ENCODE data around the gene ASPG.

The ASPG gene

GRCh38 chr14:104135121-104135903 is 49.8 kb downstream of the ASPG start:
- no peak for DNase-seq (ENCODE audit: low read depth in 1 of 2, low spot score in 1 of 2)
- peaks cover 52% of the 10 kb centered on the region for H3K27me3 ChIP-seq (ENCODE audit: insufficient read depth, poor library complexity, severe bottlenecking)
- no peak overlapping the region for H3K4me3 ChIP-seq (replicated peaks; ENCODE audit: insufficient read depth, low read length)

GRCh38 chr14:104135904-104136471 is 50.5 kb downstream of the ASPG start:
- H3K27me3 ChIP-seq (ENCODE audit: insufficient read depth, poor library complexity, severe bottlenecking): peaks cover 52% of the 10 kb centered on the region
- no peak for DNase-seq (ENCODE audit: low read depth in 1 of 2, low spot score in 1 of 2)
- no peak overlapping the region for H3K4me3 ChIP-seq (replicated peaks; ENCODE audit: insufficient read depth, low read length)
- H3K27ac ChIP-seq (replicated peaks): no peak overlapping the region
- TF ChIP-seq POLR2AphosphoS5 (IDR thresholded peaks at IDR 0.05; ENCODE audit: low read depth) (no peak), GABPA (IDR thresholded peaks at IDR 0.05; ENCODE audit: low read depth) (no peak), REST (IDR thresholded peaks at IDR 0.05; ENCODE audit: insufficient replicate concordance, low read depth) (no peak), SPI1 (IDR thresholded peaks at IDR 0.05; ENCODE audit: borderline replicate concordance, low read depth) (no peak), CTCF (IDR thresholded peaks at IDR 0.05; ENCODE audit: insufficient read depth, low read length) (no peak)

More at GRCh38 chr14:104135121-104135903, 49.8 kb downstream of the ASPG start:
- H3K27ac ChIP-seq (replicated peaks): no peak overlapping the region
- TF ChIP-seq GABPA (IDR thresholded peaks at IDR 0.05; ENCODE audit: low read depth) (no peak), POLR2AphosphoS5 (IDR thresholded peaks at IDR 0.05; ENCODE audit: low read depth) (no peak), SPI1 (IDR thresholded peaks at IDR 0.05; ENCODE audit: borderline replicate concordance, low read depth) (no peak), CTCF (IDR thresholded peaks at IDR 0.05; ENCODE audit: insufficient read depth, low read length) (no peak), REST (IDR thresholded peaks at IDR 0.05; ENCODE audit: insufficient replicate concordance, low read depth) (no peak)

- DNase-seq (ENCODE audit: low read depth in 1 of 2, low spot score in 1 of 2): no peak
- Histone ChIP-seq H3K27ac (replicated peaks) (no peak overlapping the region), H3K4me3 (replicated peaks; ENCODE audit: insufficient read depth, low read length) (no peak overlapping the region), H3K27me3 (ENCODE audit: insufficient read depth, poor library complexity, severe bottlenecking) (peaks cover 52% of the 10 kb centered on the region)
- no peak for TF ChIP-seq SPI1 (IDR thresholded peaks at IDR 0.05; ENCODE audit: borderline replicate concordance, low read depth)
- TF ChIP-seq GABPA (IDR thresholded peaks at IDR 0.05; ENCODE audit: low read depth): no peak
- no peak for TF ChIP-seq CTCF (IDR thresholded peaks at IDR 0.05; ENCODE audit: insufficient read depth, low read length)
- no peak for TF ChIP-seq REST (IDR thresholded peaks at IDR 0.05; ENCODE audit: insufficient replicate concordance, low read depth)
- TF ChIP-seq POLR2AphosphoS5 (IDR thresholded peaks at IDR 0.05; ENCODE audit: low read depth): no peak
Observed at GRCh38 chr14:104136472-104137296, 51.2 kb downstream of the ASPG start.
